HG03378 (cell line): ENCODE data around the gene TAF1A.
A peak's percentile ranks its signal among the peaks of the same experiment; 100 is the strongest.

Source experiments
- ATAC-seq: cut with Tn5 transposase; IDR thresholded peaks from one replicate; pipeline ENCODE4 v1.9.1; 2021; ENCODE audit warnings: mild to moderate bottlenecking, moderate library complexity; ENCODE audit not compliant: unreplicated experiment

TAF1A gene

GRCh38 chr1:222600281-222600680 lies 10.5 kb upstream of the TAF1A start:
- ATAC-seq: no peak

GRCh38 chr1:222596696-222597095 lies 7.0 kb upstream of the TAF1A start:
- no peak for ATAC-seq

DNA sequence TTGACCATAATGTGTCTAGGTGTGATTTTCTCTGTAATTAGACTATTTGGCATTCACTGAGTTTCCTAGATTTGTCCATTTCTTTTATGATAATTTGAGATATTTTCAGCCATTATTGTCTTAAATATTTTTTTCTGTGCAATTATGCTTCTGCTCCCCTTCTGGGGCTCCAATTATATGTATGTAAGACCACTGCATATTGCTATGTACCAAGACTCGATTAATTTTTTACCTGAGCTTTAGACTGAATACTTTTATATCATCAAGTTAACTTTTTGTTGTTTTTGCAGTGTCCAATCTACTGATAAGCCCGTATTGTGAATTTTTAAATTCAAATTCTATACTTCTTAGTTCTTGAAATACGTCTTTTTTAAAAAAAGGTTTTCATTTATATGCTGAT lies 5.1 kb upstream of the TAF1A start:
- ATAC-seq: no peak

DNA sequence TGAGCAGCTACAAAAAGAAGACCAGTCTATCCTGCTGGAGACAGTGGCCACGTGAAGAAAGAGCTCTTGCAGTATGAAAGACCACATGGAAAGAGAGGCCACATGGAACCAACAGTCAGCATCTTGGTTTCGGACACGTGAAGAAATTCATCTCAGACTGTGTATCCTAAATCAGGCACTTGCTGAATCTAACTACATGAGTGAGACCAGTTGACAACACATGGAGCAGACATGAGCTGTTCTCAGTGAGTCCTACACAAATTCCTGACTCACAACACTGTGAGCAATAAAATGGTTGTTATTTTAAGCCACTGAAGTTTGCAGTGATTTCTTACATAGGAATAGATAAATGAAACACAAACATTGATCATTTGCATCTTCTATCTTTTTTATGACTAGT lies 2.4 kb upstream of the TAF1A start:
- no peak for ATAC-seq

DNA sequence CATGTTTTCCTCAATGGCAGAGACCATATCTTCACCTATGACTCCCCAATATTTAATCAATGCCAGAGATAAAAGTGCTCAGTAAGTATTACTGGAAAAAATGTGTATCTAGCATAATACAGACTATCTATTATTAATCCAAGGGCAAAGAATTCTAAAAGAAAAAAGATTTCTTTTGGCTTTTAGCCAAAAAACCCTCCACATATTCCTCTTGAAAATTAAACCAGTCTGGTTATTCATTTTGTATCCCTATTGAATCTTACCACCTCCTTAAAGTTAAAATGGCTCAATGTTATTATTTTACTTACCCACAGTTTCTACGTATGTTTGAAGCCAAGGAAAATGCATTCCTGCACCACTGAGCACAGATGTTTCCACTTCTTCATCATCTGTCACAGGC lies 1.6 kb downstream of the TAF1A start:
- ATAC-seq: no peak

DNA sequence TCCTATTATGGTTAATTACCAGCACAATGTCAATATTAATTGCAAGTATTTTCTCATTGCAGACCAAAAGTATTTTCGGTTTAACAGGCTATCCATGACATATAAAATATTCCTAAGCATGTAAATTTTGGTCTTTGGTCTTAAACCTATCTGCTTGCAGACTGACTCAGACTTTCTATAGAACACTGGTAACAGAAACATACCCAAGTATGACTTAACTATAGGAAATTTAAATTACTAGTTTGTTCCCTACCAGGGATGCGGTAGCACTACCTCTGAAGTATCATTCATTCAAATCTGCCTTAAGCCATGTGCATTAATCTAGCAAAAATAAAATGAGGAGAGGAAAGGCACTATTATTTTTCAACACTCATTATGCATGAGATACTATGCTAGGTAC lies 2.9 kb downstream of the TAF1A start:
- ATAC-seq: no peak

GRCh38 chr1:222583079-222583478 lies 6.7 kb downstream of the TAF1A start:
- peak; percentile 88 for ATAC-seq

DNA sequence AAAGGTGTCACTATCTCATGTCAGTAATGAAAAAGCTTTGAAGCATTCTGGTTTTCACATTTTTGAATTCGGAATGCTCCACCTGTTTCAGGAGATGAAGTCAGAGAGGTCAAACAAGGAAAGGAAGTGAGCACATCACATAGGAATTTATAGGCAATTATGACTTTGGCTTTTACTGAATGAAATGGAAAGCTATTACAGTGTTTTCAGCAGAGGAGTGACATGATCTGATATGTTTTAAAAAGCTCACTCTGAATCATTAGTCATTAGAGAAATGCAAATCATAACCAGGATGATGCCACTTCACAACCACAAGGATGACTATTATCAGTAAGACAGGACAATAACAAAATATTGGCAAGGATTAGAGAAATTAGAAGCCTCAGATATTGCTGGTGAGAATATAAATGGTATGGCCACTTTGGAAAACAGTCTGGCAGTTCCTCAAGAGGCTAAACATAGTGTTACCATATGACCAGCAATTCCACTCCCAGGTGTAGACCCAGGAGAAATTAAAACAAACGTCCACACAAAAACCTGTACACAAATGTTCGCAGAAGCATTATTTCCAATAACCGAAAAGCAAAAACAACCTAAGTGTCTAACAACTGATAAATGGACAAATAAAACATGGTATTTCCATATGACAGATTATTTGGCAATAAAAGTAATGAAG lies 7.5 kb downstream of the TAF1A start:
- peak; percentile 68 for ATAC-seq

- ATAC-seq: no peak
Measured at GRCh38 chr1:222579316-222579715, 10.4 kb downstream of the TAF1A start.

DNA sequence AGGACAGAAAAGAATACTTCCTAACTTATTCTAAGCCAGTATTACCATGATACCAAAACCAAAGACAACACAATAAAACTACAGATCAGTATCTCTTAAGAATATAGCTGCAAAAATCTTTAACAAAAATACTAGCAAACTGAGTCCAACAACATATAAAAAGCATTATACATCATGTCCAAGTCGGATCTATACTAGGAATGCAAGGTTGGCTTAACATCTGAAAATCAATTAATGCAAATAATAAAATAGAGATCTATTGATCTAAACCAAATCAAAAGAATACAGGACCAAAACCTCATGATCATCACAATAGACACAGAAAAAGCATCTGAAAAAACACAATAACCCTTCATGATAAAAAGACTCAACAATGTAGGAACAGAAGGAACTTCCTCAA lies 18.9 kb downstream of the TAF1A start:
- no peak for ATAC-seq

- no peak for ATAC-seq
Measured at GRCh38 chr1:222561656-222562055, 28.1 kb downstream of the TAF1A start.

GRCh38 chr1:222557574-222557973 lies 32.2 kb downstream of the TAF1A start:
- ATAC-seq: no peak

DNA sequence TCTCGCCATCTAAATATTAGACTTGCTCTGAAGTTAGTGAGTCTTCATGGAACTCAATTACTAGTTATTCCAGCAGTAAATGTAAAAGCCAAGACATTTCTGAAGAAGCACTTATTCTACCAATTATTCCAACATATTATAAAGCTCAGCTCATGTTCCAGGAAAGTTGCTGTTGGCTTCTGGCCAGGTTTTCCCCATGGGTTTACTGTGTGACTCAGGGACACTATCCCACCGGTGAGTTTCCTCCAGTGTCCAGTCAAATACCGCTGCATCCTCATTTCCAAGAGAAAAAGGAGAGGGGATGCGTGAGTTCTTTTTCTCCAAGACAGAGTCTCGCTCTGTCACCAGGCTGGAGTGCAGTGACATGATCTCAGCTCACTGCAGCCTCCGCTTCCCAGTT lies 32.6 kb downstream of the TAF1A start:
- ATAC-seq: no peak

DNA sequence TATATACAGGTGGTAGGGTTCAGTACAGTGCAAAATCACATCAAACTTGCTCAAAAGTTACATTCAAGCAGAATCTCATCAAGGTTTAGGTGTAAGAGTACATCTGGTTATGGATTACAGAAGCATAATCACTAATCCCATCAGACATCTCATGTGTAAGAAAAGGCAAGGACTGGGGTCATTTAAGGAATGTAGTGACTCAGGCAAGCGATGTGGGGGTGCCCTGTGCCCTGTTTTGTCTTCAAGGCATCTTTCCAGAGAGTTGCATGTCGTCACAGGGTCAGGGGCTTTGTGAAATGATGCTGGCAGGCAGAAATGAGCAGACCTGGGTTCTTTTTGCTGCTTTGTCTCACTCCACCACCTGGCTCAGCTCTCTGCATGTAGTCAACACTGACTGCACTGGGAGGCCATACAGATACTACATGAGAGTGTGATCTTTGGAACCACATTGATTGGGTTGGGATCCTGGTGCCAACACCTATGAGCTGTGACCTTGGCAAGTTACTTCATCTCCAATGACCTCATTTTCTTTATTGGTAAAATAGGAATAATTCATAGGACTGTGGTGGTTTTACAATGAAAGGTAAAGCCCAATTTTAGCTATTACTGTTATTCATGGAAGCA lies 33.6 kb downstream of the TAF1A start:
- ATAC-seq: no peak

GRCh38 chr1:222554177-222554576 lies 35.6 kb downstream of the TAF1A start:
- no peak for ATAC-seq

- ATAC-seq: no peak
Measured at GRCh38 chr1:222552882-222553281, 36.9 kb downstream of the TAF1A start.

GRCh38 chr1:222547944-222548671 lies 41.6 kb downstream of the TAF1A start, which contains the start of gene HHIPL2:
TSS of gene HHIPL2 (minus strand) at chr1:222548104. CDS start at chr1:222548044, 60 bp downstream.
- ATAC-seq: no peak

GRCh38 chr1:222547260-222547614 lies 42.5 kb downstream of the TAF1A start:
- ATAC-seq: no peak

DNA sequence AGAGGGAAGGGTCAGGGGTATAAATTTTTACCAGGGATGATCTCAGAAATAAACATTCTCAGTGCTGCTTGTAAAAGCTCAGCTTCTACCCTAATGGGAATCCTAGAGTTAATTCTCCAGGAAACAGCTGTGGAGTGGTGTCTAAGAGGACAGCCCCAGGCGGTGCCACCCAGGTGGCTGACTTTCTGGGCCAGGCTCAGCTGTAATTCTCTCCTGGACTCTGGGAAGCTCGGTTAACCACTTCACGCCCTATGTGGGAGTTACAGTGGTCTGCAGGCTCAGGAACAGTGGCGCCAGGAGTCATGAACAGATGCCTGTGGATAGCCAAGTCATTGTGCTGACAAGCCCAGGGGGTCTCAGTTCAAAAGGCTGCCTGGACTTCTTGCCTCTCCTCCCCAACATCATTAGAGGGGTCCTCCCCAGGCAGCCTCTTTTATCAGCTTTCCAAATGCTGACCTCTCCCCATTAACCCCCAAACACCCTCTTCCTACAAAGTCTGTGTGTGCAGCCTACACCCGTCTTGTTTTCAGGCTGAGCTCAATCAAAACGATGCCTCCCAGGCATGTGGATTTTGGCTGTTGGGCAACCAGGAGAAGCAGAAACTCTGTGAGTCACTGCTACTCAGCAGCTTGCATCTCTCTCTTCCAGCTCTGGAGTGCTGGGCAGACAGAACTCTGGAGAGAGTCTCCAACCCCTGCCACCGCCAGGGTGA lies 43.0 kb downstream of the TAF1A start:
- no peak for ATAC-seq

- ATAC-seq: no peak
Measured at GRCh38 chr1:222546091-222546490, 43.6 kb downstream of the TAF1A start.

DNA sequence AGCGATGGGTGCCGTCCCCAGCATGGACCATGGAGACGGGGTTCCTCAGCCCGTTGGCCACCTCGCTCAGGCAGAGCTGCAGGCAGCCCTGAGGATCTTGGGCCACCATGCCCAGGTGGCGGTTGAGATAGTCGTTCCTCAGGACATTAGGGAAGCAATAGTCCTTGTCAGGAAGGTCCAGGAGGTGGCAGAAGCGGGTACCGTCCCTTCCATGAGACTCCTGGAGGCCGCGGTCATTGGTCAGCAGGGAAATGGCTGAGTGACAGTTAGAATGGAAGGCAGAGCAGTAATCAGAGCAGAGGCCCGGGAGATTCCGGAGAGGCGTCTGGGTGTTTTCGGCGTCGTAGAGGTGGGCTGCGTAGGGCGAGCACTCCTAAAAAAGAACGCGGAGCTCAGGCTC lies 45.9 kb downstream of the TAF1A start:
- no peak for ATAC-seq

GRCh38 chr1:222540598-222540995 lies 49.1 kb downstream of the TAF1A start:
- ATAC-seq: no peak
